ENCODE measurements around the gene LHX4. TPM values are rescaled to one million over a fixed set of nuclear protein-coding genes. Genes with fewer than 3 reads are reported as not detected.

The LHX4 gene
- total and polyA plus RNA-seq, 10 of the 15 experiments (the other 5 are each of a cell fraction or from before 2014, with no cell fraction given), result 0.05 to 0.80 (median 0.32) TPM; not detected in 6

DNA sequence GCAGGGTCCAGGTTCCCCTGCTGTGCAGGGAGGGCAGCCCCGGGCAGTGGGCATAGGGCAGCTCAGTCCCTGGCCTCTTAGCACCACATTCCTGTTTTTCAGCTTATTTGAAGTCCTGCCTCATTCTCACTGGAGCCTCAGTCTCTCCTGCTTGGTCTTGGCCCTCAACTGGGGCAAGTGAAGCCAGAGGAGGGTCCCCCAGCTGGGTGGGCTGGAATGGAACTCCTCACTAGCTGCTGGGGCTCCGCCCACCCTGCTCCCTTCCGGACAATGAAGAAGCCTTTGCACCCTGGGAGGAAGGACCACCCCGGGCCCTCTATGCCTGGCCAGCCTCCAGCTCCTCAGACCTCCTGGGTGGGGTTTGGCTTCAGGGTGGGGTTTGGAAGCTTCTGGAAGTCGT, 32.8 kb upstream of the LHX4 start:
- ATAC-seq (no peak), FAIRE-seq (no peak), DNase-seq (ENCODE audit: low read depth, low spot score) (no peak)
- no peaks in the 10 kb centered on the region for H3K27me3 ChIP-seq (replicated peaks in 1 of 2; ENCODE audit: control insufficient read depth in 2 of 2, insufficient read depth in 2 of 2, low read length in 1 of 2)
- no TSS peak for BruUV-seq (replicated peaks)
- WGBS (ENCODE audit: insufficient coverage, insufficient replicate concordance, low lambda C conversion rate, missing lambda C conversion rate), result 64% methylated on average over 5 of the region's 5 CpGs
- no peak overlapping the region for H3K27ac ChIP-seq (ENCODE audit: control insufficient read depth, insufficient read depth)
- ChIA-PET POLR2A (interaction anchor here (0.6 kb wide), 1 partner anchor 723 kb away, joined by 6 read pairs; no protein-coding TSS in a partner anchor), RAD21 (ENCODE audit: unreplicated experiment) (no interaction called here), SMC1A (ENCODE audit: uncharacterized antibody, unreplicated experiment) (interaction anchor here (1.2 kb wide), 1 partner anchor 9 kb away, joined by 4 read pairs; no protein-coding TSS in a partner anchor), CTCF (interaction anchor here (1.0 to 2.5 kb wide), 4 partner anchors 10 to 285 kb away, joined by 3 to 10 read pairs (median 5); no protein-coding TSS in a partner anchor)
- no peaks in the 10 kb centered on the region for H3K4me1 ChIP-seq (ENCODE audit: control insufficient read depth, insufficient read depth, low read length)
- no peak overlapping the region for H3K4me2 ChIP-seq (ENCODE audit: control insufficient read depth, insufficient read depth)
- H3K36me3 ChIP-seq (ENCODE audit: control insufficient read depth in 2 of 2, insufficient read depth in 2 of 2, low read length in 1 of 2), result peaks cover 0 to 4% of the 10 kb centered on the region in 2 experiments; a peak in 3 of 4 replicates
- H3K9me3 ChIP-seq (replicated peaks; ENCODE audit: control insufficient read depth, insufficient read depth, low read length), result no peaks in the 10 kb centered on the region
- in situ Hi-C loops (cut with MboI), result no loop called here
- TF ChIP-seq, protein P1, sequence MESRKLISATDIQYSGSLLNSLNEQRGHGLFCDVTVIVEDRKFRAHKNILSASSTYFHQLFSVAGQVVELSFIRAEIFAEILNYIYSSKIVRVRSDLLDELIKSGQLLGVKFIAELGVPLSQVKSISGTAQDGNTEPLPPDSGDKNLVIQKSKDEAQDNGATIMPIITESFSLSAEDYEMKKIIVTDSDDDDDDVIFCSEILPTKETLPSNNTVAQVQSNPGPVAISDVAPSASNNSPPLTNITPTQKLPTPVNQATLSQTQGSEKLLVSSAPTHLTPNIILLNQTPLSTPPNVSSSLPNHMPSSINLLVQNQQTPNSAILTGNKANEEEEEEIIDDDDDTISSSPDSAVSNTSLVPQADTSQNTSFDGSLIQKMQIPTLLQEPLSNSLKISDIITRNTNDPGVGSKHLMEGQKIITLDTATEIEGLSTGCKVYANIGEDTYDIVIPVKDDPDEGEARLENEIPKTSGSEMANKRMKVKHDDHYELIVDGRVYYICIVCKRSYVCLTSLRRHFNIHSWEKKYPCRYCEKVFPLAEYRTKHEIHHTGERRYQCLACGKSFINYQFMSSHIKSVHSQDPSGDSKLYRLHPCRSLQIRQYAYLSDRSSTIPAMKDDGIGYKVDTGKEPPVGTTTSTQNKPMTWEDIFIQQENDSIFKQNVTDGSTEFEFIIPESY (IDR thresholded peaks at IDR 0.05), result no peak
- TF ChIP-seq RBBP5 (conservative IDR thresholded peaks at IDR 0.05) (no peak), SMAD5 (IDR thresholded peaks at IDR 0.05; ENCODE audit: low read depth) (no peak), NR2C2 (IDR thresholded peaks at IDR 0.05; ENCODE audit: borderline replicate concordance, control insufficient read depth, insufficient read length, low read depth) (no peak), SMAD1 (IDR thresholded peaks at IDR 0.05; ENCODE audit: low read depth, partially characterized antibody) (no peak)
- TF ChIP-seq, protein P2, sequence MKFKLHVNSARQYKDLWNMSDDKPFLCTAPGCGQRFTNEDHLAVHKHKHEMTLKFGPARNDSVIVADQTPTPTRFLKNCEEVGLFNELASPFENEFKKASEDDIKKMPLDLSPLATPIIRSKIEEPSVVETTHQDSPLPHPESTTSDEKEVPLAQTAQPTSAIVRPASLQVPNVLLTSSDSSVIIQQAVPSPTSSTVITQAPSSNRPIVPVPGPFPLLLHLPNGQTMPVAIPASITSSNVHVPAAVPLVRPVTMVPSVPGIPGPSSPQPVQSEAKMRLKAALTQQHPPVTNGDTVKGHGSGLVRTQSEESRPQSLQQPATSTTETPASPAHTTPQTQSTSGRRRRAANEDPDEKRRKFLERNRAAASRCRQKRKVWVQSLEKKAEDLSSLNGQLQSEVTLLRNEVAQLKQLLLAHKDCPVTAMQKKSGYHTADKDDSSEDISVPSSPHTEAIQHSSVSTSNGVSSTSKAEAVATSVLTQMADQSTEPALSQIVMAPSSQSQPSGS (IDR thresholded peaks at IDR 0.05; ENCODE audit: low read length), result no peak
- H3K79me2 ChIP-seq (ENCODE audit: control insufficient read depth, insufficient read depth, low read length), result no peaks in the 10 kb centered on the region
- no peak overlapping the region for H3K4me3 ChIP-seq
- no peak overlapping the region for H2AFZ ChIP-seq (ENCODE audit: control insufficient read depth, low read depth, low read length)
- no peak overlapping the region for H3K9ac ChIP-seq (ENCODE audit: control insufficient read depth, insufficient read depth, low read length)
- intact Hi-C loops (cut with micrococcal nuclease; ENCODE audit: unreplicated experiment), result no loop called here
- no peaks in the 10 kb centered on the region for H4K20me1 ChIP-seq (ENCODE audit: control insufficient read depth, insufficient read depth)
